Measurements from ENCODE around the gene MNX1. TPM values are rescaled to one million over a fixed set of nuclear protein-coding genes. Genes with fewer than 3 reads are reported as not detected.

Gene MNX1
- total and polyA plus RNA-seq, 2 donors (not counting 3 experiments of a cell fraction or from before 2014, with no cell fraction given): not detected

- Histone ChIP-seq H3K27ac (ENCODE audit: insufficient read depth, low read depth, low read length) (no peak overlapping the region), H2AFZ (ENCODE audit: low read depth, low read length) (no peak overlapping the region)
- intact Hi-C loops (cut with micrococcal nuclease): no loop called here
These were observed 26.1 kb downstream of the MNX1 start for GRCh38 chr7:156984174-156984891.

More at GRCh38 chr7:156984174-156984891, 26.1 kb downstream of the MNX1 start:
- no peaks in the 10 kb centered on the region for H3K27me3 ChIP-seq (ENCODE audit: control insufficient read depth in 2 of 2, insufficient read depth in 2 of 2, low read length in 2 of 2)
- BruUV-seq (replicated peaks): no TSS peak
- TF ChIP-seq POLR2AphosphoS5 (IDR thresholded peaks at IDR 0.05; ENCODE audit: insufficient read depth, low read depth, low read length) (no peak), MAX (IDR thresholded peaks at IDR 0.05; ENCODE audit: insufficient read depth, insufficient read length) (no peak), EZH2 (IDR thresholded peaks at IDR 0.05; ENCODE audit: borderline replicate concordance, low read depth, low read length, severe bottlenecking) (no peak), CTCF (IDR thresholded peaks at IDR 0.05; ENCODE audit: extremely low read depth in 1 of 2, insufficient read depth in 1 of 2, low read depth in 1 of 2, low read length in 2 of 2) (no peak), POLR2A (IDR thresholded peaks at IDR 0.05; ENCODE audit: low read depth, low read length) (no peak), FOS (IDR thresholded peaks at IDR 0.05; ENCODE audit: borderline replicate concordance, insufficient read depth, low read length) (no peak), GATA2 (IDR thresholded peaks at IDR 0.05; ENCODE audit: insufficient read depth, insufficient read length, low read depth, low read length) (no peak), MYC (IDR thresholded peaks at IDR 0.05; ENCODE audit: low read depth, low read length) (no peak), JUN (IDR thresholded peaks at IDR 0.05; ENCODE audit: borderline replicate concordance, insufficient read depth, insufficient read length, low read depth) (no peak)
- dilution Hi-C loops (cut with MboI; ENCODE audit: extremely low pct_ligation_motif_present, low sequenced_read_pairs): no loop called here
- no peak for DNase-seq (ENCODE audit: low read depth, low spot score)
- H3K79me2 ChIP-seq (ENCODE audit: control insufficient read depth, insufficient read depth, low read length): no peaks in the 10 kb centered on the region
- H3K4me2 ChIP-seq (ENCODE audit: insufficient read depth, low read length): no peak overlapping the region
- no peaks in the 10 kb centered on the region for H3K4me1 ChIP-seq (ENCODE audit: control insufficient read depth, extremely low read depth, insufficient read depth, low read length)
- H3K9ac ChIP-seq (replicated peaks; ENCODE audit: extremely low read depth, insufficient read depth, low read length): no peak overlapping the region
- FAIRE-seq: no peak
- H3K9me3 ChIP-seq (replicated peaks; ENCODE audit: control insufficient read depth, insufficient read depth, low read length): no peaks in the 10 kb centered on the region
- ChIA-PET CTCF (no interaction called here), POLR2A (no interaction called here)
- no peaks in the 10 kb centered on the region for H4K20me1 ChIP-seq (replicated peaks; ENCODE audit: control insufficient read depth, extremely low read depth, insufficient read depth, low read length)
- no peak overlapping the region for H3K4me3 ChIP-seq (replicated peaks in 1 of 3; ENCODE audit: insufficient read depth in 1 of 3, low read depth in 1 of 3, low read length in 3 of 3)
- peaks cover 0 to 4% of the 10 kb centered on the region in 2 experiments for H3K36me3 ChIP-seq (ENCODE audit: control insufficient read depth in 2 of 2, extremely low read depth in 1 of 2, insufficient read depth in 2 of 2, low read length in 2 of 2)
- no peaks in the 10 kb centered on the region for H3K9me1 ChIP-seq (replicated peaks; ENCODE audit: control insufficient read depth, extremely low read depth, insufficient read depth, low read length)

Measured in endothelial cell of umbilical vein (primary cell).